Amygdala (tissue), 56 donors: Measurements from ENCODE around the gene POLR2L.

Source experiments
- DNase-seq, 56 donors: peaks; one replicate each; lab custom pipeline; 2025; lab: John Stamatoyannopoulos, UW

Gene POLR2L

DNA sequence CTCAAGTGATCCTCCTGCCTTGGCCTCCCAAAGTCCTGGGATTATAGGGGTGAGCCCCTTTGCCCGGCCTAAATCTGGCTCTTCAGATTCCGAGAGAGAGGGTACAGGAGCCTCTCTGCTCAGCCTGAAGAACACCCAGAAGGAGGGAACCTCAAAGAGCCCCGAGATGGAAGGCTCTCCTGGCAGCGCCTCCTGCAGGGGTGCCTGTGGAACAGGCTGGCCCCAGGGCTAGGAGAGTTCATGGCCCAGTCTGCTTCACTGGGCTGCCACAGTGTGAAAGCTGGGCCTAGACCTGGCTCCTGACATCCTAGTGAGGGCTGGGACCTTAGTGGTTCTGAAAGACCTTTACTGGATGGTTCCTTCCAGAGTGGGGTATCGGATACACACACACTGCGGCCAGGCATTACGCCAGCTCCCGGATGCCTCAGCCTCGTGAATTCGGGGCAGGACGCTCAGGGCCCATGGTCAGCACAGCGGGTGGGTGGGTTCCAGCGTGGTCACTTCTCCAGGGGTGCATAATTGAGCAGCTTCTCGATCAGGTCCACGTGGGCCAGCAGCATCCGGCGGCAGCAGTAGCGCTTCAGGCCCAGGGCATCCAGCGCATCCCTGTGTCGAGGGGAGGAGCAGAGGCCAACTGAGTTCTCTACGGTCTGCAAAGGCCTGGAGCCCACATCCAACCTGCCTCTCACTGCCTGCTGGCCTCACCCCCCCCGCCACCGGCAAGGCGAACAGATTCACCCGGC is 2.3 kb downstream of the POLR2L start:
- DNase-seq: no peak

DNA sequence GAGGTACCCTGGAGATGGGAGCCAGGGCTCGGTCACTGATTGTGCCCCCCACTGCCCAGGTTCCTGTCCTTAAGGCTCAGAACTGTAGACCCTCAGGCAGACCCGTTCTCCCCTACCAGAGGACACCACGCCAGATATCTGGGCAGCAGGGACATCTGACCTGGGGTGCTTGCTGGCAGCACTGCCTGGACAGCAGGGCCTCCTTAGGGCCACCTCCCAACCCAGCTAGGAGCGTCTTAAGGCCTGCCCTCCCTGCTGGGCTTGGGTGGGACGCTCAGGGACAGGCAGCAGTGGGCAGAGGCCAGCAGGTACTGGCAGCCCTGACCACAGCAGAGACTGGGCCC is 3.1 kb downstream of the POLR2L start:
- DNase-seq: no peak

DNA sequence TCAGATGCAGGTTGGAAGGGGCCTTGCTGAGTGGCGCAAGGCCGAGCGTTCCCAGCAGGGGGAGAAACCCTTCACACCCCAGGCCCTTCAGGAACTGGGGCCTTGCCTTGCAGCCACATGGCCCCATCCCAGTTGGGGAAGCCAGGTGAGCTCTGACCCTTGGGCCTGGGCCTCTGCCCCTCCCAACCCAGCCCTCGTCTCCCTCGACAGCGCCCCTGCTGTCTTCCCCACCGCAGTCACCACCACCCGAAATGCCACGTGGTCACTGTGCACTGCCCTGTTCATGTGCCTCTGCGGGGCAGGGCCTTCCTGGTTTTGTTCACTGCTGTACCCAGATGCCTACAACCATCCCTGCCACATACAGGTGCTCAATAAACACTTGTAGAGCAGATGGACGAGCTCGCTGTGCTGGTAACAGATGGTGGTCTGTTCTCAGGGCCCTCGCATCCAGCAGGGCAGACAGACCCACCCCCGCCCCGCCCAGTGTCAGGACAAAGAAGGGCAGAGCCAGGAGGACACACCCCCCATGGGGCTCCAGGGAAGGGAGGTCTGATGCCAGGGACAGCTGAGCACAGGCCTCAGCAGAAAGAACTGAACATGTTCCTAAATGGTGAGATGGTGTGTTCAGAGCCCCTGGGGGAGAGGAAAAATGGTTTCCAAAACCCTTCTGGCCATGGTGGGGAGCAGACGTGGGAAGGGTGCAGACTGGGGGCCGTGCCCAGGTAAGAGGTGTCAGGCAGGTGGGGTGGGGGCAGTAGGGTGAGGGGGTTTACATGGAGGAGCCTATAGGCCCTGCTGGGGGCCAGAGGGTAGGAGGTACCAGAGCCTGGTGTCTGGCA is 3.7 kb downstream of the POLR2L start:
- no peak for DNase-seq

DNA sequence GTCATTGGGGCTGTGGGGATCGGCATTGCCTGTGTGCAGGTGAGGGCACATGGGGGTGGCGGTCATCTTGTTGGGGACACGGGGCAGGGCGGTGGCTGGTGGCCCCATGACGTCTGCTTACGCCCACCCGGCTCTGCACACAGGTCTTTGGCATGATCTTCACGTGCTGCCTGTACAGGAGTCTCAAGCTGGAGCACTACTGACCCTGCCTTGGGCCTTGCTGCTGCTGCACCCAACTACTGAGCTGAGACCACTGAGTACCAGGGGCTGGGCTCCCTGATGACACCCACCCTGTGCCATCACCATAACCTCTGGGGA is 4.4 kb downstream of the POLR2L start:
- DNase-seq: no peak

DNA sequence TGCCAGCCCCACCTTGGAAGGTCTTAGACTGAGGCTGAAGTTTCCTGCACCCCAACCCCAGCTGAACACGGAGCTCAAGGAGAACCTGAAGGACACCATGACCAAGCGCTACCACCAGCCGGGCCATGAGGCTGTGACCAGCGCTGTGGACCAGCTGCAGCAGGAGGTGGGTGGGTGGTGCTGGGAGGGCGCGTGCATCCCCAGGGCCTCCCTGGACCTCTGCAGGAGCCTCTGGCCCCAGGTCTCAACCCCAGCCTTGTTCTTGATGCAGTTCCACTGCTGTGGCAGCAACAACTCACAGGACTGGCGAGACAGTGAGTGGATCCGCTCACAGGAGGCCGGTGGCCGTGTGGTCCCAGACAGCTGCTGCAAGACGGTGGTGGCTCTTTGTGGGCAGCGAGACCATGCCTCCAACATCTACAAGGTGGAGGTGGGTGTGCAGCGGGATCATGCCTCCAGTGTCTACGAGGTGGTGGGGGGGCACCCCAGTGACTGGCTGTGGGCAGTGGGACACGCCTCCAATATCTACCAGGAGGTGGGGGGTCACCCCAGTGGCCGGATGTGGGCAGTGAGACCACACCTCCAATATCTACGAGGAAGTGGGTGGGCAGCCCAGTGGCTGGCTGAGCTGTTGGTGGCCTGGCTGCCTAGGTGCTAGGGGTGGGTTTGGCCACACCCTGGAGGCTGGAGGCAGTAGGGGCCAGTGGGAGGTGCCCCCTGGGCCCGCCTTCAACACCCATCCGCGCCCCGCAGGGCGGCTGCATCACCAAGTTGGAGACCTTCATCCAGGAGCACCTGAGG is 4.9 kb downstream of the POLR2L start:
- no peak for DNase-seq

DNA sequence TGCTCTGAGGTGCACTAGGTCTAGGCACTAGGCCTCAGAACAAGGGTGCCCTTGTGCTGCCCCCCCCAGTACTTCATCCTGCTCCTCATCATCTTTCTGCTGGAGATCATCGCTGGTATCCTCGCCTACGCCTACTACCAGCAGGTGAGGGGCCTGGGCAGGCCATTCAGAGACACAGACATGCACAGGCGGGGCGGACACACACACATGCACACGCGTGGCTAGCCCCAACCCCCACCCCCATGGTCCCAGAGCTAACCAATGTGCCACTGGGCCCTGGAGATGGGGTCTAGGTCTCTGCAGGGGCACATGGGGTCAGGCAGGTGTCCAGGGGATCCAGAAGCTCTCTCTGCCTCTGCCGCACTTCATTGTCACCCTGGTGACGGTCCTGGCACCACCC is 5.6 kb downstream of the POLR2L start:
- DNase-seq: no peak

DNA sequence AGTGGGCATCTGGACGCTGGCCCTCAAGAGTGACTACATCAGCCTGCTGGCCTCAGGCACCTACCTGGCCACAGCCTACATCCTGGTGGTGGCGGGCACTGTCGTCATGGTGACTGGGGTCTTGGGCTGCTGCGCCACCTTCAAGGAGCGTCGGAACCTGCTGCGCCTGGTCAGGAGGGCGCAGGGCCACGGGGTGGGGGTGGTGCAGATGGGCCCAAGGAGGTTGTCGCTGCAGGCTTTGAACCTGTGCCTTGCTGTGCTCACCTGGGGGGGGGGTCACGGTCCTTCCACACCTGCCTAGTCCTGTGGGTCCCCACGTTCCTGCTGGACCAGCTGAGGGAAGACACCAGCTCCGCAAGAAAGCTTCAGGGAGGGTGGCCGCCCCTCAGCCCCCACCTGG is 6.1 kb downstream of the POLR2L start:
- DNase-seq: no peak

DNA sequence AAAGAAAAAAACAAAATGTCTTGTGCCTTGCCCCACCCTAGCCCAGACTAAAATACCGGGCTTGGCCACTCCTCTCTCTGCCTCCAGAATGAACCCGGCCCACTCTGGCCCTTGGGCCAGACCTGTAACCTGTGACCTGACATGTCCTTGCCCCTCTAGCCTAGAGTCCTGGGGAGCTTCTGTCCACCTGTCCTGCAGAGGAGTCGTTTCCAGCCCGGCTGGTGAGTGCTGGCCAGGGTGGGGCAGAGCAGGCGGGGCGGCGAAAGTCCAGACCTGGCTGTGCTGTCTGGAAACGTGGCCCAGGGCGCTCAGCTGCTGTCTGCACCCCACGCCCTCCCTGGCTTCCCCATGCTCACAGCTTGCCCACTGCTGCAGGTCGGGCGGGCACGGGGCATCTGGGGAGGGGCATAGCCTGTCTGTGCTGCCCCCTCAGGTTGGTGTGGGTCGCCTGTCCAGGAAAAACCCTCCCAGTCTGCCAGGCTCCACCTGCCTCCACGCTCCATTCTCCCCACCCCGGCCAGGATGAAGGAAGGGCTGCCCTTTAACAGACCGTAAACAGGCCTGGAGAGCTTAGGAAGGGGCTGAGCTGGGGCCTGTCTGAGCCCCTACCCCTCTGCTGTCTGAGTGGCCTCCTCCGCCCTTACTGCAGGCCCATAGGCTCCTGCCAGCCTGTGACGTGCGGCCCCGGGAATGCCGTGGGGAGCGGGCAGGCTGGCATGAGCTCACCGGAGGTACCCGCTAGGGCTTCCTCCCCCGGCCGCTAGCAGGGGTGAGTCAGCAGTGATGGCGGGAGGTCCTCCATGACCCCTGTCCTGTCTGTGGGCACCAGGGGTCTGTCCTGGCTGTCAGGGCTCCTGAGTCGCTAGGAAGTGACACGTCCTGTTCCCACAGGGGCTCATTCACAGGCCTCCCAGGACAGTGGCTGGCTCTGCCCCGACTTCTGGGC is 7.7 kb downstream of the POLR2L start:
- peak in 11 of 56 donors; percentile 32 to 61 (median 48) for DNase-seq

DNA sequence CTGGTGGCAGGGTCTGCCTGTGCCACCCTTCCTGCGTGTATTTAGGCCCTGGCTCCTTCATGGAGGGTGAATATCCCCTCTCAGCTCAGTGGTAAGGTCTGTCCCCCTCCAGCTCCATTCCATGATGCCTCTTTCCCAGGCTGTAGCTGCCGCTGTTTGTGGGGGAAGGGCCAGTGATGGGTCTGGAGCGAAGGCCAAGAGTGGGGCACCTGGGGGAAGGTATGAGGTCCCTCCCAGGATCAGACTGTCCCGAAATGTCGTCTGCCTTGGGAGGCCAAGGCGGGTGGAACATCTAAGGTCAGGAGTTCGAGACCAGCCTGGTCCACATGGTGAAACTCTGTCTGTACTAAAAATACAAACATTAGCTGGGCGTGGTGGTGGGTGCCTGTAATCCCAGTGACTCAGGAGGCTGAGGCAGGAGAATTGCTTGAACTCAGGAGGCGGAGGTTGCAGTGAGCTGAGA is 8.4 kb downstream of the POLR2L start:
- DNase-seq: no peak

DNA sequence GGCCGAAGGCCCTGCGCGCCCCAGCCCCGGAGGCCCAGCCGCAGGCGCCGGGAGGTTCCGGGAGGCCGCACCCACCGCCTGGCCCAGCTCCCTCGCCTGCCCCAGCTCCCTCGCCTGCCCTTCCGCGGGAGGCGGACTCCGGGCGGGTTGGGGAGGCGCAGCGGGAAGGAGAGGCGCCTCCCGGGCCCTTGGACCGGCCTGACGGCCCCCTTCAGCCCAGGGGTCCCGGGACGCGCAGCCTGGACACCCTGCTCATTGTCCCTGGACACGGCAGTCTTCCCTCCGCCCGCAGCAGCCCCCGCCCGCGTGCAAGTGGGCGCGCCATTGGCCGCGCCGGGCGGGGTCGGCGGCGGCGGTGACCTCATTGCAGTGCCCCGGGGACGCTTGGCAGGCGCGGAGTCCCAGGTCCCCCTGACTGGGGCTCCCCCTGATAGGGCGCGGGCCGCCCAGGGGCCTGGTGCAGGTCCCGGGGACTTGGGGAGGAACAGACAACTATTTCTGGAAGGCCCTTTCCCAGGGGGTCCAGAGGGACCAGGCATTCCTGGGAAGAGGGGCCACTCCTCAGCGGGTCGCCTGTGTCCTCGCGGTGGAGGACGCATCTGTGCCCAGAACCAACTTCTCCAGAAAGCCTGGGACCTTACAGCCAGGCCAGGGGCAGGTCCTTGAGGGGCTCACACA is 9.1 kb downstream of the POLR2L start:
- DNase-seq: no peak

DNA sequence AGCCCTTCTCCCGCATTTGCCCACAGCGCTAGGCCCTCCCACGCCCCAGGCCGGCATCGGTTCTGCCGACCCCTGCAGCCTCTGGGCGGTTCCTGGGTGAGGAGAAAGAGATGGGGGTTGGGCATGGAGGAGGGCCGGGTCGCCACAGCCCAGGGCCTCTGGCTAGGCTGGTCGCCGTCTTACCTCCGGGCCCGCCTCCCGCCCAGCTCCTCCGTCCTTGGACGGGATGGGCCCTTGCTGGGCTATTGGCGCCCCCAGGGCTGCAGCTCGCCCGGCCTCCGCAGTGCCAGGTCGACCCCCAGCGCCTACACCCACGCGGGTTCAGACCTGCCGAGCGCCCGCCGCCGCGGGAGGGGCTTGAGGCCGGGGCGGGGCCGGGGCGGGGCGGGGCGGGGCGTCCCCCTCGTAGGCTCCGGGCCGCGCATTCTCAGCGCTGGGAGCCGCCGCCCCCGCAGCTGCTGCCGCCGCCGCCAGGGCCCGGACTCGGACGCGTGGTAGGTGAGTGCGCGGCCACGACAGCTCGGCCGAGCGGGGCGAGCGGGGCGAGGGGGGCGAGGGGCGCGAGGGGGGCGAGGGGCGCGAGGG is 9.7 kb downstream of the POLR2L start, which contains the start of gene CD151:
Gene CD151 (plus strand): TSS at position 424 of the 585 bp plus-strand sequence. CDS start 3,118 bp downstream, outside the sequence.
- DNase-seq: peak in 3 of 56 donors; percentile 13 to 33 (median 30)

DNA sequence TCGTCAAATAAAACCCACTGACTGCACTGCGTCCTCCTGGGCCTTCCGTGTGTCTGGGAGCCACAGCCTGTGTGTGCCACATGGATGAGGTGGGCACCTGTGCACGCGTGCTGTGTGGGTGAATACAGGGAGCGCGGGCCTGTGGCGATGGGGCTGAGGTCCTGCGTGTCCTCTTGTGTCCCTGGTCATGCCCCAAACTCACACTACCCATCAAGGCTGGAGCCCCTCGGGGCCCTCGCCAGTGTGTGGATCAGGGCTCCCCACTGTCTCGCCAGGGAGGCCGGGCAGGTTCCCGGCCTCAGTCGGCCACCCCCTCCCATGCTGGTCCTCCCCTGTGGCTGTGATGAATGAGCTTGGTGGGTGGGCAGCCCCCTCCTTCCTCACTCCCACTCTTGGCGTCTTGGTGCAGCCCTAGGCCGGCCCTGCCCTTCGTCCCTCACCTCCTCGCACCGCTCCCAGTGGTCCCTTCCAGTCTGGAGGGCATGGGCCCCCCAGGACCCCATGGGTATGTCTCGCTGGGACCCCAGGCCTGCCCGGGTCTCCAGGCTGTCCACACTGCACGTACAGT is 10.3 kb downstream of the POLR2L start:
- no peak for DNase-seq

DNA sequence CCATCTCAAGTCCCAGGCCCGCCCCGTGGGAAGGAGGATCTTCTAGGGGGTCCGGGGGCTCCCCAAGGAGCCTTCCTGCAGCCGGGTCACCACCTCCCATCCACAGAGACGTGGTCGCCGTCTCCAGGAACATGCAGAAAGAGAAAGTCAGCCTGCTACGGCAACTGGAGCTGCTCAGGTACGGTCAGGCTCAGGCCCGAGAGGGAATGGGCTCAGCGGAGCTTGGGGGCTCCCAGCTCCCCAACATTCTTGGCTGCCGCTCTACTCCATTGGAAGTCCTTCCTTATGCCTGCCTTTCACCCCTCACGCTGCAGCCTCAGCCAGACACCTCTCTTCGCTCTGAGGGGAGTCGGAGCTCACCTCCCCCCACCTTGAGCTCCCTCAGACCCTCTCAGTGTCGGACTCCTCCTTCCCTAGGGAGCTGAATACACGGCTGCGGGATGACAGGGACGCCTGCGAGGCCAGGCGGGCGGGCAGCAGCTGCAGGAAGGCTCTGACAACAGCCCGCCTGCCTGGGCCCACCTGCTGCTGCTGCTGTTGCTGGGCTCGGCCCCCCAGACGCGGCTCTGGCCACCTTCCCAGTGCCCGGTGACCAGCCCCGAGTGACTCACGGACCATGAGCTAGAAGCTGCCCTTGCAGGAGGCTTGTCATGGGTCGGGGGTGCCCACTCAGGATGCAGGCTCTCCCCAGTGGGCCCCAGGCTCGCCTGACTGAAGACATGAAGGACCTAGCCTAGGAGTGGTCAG is 11.0 kb downstream of the POLR2L start:
- DNase-seq: no peak

DNA sequence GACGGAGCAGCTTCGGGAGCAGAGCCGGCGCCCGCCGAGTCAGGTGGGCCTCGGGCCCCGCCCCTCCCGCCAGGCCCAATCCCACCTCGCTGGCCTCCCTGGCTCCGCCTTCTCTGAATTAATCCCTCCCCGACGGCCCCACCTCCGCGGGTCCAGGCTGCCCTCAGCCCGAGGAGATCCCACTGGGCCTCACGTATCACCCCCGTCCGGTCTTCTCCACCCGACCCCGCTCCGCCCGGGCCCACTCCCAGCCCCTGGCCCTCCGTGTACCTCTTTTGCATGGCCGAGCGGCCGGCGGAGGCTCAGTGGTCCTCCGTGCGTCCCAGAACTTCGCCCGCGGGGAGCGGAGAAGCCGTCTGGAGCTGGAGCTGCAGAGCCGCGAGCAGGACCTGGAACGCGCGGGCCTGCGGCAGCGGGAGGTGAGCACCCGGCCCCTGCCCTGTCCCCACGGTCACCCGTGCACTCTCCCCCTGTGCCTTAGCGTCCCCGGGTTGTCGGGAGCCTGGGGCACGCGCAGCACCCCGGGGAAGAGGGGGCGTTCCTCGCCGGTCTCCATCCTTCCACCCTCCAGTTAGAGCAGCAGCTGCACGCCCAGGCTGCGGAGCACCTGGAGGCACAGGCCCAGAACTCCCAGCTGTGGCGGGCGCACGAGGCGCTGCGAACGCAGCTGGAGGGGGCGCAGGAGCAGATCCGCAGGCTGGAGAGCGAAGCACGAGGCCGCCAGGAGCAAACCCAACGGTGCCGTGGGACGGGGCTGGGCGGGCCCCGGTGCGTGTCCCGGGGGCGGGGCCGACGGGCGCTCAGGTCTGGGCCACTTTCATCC is 11.8 kb downstream of the POLR2L start:
- peak in 10 of 56 donors; percentile 24 to 51 (median 40) for DNase-seq

DNA sequence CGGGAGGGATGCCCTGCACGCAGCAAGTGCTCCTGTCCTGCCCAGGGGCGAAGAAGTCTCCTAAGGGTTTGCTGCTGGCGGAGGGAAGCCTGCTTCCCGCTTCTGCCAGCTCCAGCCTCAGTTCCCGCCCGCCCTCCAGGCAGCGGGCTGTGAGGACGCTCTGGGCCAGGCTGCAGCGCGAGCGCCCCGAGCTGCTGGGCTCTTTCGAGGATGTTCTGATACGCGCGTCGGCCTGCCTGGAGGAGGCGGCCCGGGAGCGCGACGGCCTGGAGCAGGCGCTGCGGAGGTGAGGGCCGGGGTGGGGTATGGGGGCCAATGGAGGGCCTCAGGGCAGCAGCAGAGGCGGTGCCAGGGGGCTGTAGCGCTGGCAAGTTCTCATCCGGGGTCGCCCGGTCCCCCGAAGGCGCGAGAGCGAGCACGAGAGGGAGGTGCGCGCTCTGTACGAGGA is 12.5 kb downstream of the POLR2L start:
- no peak for DNase-seq

DNA sequence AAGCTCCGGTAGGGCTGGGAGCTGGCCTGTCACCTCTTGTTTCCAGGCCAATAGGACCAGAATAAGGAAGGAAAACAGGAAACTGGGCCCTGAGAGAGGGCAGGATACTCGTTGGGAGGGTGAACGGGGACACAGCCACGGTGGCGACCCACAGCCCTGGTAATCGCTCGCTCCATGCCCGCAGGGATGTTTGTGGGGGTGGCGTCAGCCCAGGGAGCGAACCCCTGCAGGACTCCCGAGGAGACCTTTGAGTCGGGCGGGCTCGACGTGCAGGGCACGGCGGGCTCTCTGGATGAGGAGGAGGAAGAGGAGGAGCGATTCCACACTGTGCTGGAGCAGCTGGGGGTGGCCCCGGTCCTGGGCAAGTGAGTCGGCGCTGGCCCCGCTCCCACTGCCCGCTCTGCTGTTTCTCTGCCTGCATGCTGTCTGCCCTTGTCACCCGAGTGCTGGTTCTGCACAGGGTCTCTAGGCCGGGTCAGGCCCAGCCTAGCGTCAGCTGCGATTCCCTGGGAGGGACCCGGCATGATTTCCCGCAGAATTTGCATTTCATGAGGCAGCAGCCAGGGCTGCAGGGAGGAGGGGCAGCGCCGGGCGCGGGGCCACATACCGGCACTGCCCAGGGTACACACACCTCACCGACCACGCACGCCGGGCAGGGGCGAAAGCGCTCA is 13.0 kb downstream of the POLR2L start:
- peak in 3 of 56 donors; percentile 19 to 32 (median 29) for DNase-seq
